H1 (cell line): Measurements from ENCODE around the gene CYBA. TPM values are rescaled to one million over a fixed set of nuclear protein-coding genes. Genes with fewer than 3 reads are reported as not detected.

Experiments
- CTCF ChIA-PET: fragments of 300-600 bp; sonication (Branson Sonifier 250); formaldehyde crosslinking; loops from one replicate; lab custom pipeline; 2021; ENCODE audit not compliant: partially characterized antibody; lab: Charles Lee
- POLR2A ChIA-PET: fragments of 300-600 bp; sonication (Branson Sonifier 250); formaldehyde crosslinking; loops from one replicate; lab custom pipeline; 2021; ENCODE audit warnings: inconsistent platforms; ENCODE audit not compliant: partially characterized antibody; lab: Charles Lee
- DNase-seq, 2 experiments: peaks; one replicate each; pipeline versions ENCODE4 v3.0.0 to v3.0.0-alpha.2; 2010 to 2022; ENCODE audit warnings: low spot score in 2 of 2, low read depth in 1 of 2, mixed read lengths in 1 of 2
- FAIRE-seq: peaks from 2 replicates; lab custom pipeline; 2011; peaks lifted over from hg19 to GRCh38; lab: Jason Lieb, UNC
- H2AFZ ChIP-seq: 2 replicates; pipeline ENCODE4 v1.8.1; 2012; ENCODE audit warnings: low read length, inconsistent platforms
- H2AK5ac ChIP-seq: 2 replicates; pipeline ENCODE4 v1.6.1; 2013; ENCODE audit warnings: low read depth, low read length
- H2BK120ac ChIP-seq: replicated peaks from 2 replicates; pipeline ENCODE3; 2013; ENCODE audit warnings: low read depth, low read length, inconsistent platforms
- H2BK12ac ChIP-seq: 2 replicates; pipeline ENCODE4 v1.6.1; 2013; ENCODE audit warnings: low read depth, low read length
- H2BK15ac ChIP-seq: 2 replicates; pipeline ENCODE4 v1.6.1; 2013; ENCODE audit warnings: low read length
- H2BK20ac ChIP-seq: 2 replicates; pipeline ENCODE4 v1.6.1; 2013; ENCODE audit warnings: low read length
- H2BK5ac ChIP-seq: 2 replicates; pipeline ENCODE4 v1.6.1; 2013; ENCODE audit warnings: low read depth, low read length
- H3K14ac ChIP-seq: 2 replicates; pipeline ENCODE4 v1.6.1; 2013; ENCODE audit warnings: inconsistent platforms; ENCODE audit not compliant: insufficient read length
- H3K18ac ChIP-seq: 2 replicates; pipeline ENCODE4 v1.6.1; 2013; ENCODE audit warnings: low read length; ENCODE audit errors: extremely low read depth
- H3K23ac ChIP-seq: 2 replicates; pipeline ENCODE4 v1.6.1; 2013; ENCODE audit warnings: inconsistent platforms; ENCODE audit not compliant: insufficient read length
- H3K23me2 ChIP-seq: 2 replicates; pipeline ENCODE4 v1.6.1; 2013; ENCODE audit warnings: low read depth, low read length
- H3K27ac ChIP-seq: 2 replicates; pipeline ENCODE4 v1.6.1; 2011; ENCODE audit warnings: low read depth, low read length, inconsistent platforms
- H3K27me3 ChIP-seq, 4 experiments: replicated peaks in 1 of 4; 1 replicate in 1 of 4; 2 replicates in 3 of 4; pipeline versions ENCODE4 v1.6.1 to v1.8.1; 2011 to 2013; ENCODE audit warnings: low read length in 3 of 4, mild to moderate bottlenecking in 3 of 4, inconsistent platforms in 2 of 4, mixed read lengths in 2 of 4, moderate library complexity in 1 of 4; ENCODE audit not compliant: control insufficient read depth in 3 of 4, insufficient read depth in 3 of 4; ENCODE audit errors: extremely low read depth in 1 of 4
- H3K36me3 ChIP-seq, 4 experiments: 2 replicates each; pipeline versions ENCODE4 v1.6.1 to v1.8.1; 2011 to 2013; ENCODE audit warnings: mild to moderate bottlenecking in 4 of 4, low read length in 3 of 4, moderate library complexity in 2 of 4, control low read depth in 1 of 4, inconsistent platforms in 1 of 4; ENCODE audit not compliant: insufficient read depth in 4 of 4, control insufficient read depth in 2 of 4
- H3K4ac ChIP-seq: replicated peaks from 2 replicates; pipeline ENCODE3; 2013; ENCODE audit warnings: low read length, low read depth, mixed read lengths, inconsistent platforms; ENCODE audit not compliant: insufficient read length
- H3K4me1 ChIP-seq, 4 experiments: replicated peaks in 1 of 4; 1 replicate in 1 of 4; 2 replicates in 3 of 4; pipeline versions ENCODE4 v1.6.1 to v1.8.1; 2011 to 2013; ENCODE audit warnings: low read length in 3 of 4, inconsistent platforms in 2 of 4, mixed read lengths in 1 of 4; ENCODE audit not compliant: insufficient read depth in 4 of 4, control insufficient read depth in 3 of 4
- H3K4me2 ChIP-seq, 2 experiments: 2 replicates each; pipeline versions ENCODE4 v1.6.1 to v1.8.1; 2011 to 2013; ENCODE audit warnings: low read depth in 2 of 2, low read length in 2 of 2, control low read depth in 1 of 2, inconsistent platforms in 1 of 2, mild to moderate bottlenecking in 1 of 2; ENCODE audit not compliant: insufficient read depth in 1 of 2
- H3K4me3 ChIP-seq, 4 experiments: fragments of 200-600, 300-600 bp in 1 of 4; sonication (generic), shearing (Covaris generic), sonication (Bioruptor Twin) in 1 of 4; 2 replicates each; pipeline versions ENCODE4 v1.5.1 to v1.8.1; 2011 to 2016; ENCODE audit warnings: low read length in 4 of 4, low read depth in 3 of 4, control low read depth in 2 of 4, inconsistent platforms in 2 of 4, mild to moderate bottlenecking in 2 of 4, mixed read lengths in 1 of 4, moderate library complexity in 1 of 4; ENCODE audit not compliant: insufficient read depth in 2 of 4; ENCODE audit errors: extremely low read depth in 1 of 4
- H3K56ac ChIP-seq: replicated peaks from 2 replicates; pipeline ENCODE3; 2013; ENCODE audit warnings: low read depth, mild to moderate bottlenecking, mixed read lengths, low read length, inconsistent platforms; ENCODE audit not compliant: insufficient read length
- H3K79me1 ChIP-seq: 2 replicates; pipeline ENCODE4 v1.6.1; 2013; ENCODE audit warnings: low read depth, low read length, control low read depth
- H3K79me2 ChIP-seq, 2 experiments: 2 replicates each; pipeline versions ENCODE4 v1.6.1 to v1.8.1; 2012 to 2013; ENCODE audit warnings: low read length in 2 of 2, mild to moderate bottlenecking in 2 of 2, inconsistent platforms in 1 of 2; ENCODE audit not compliant: insufficient read depth in 2 of 2, control insufficient read depth in 1 of 2
- H3K9ac ChIP-seq, 4 experiments: replicated peaks in 1 of 4; 1 replicate in 1 of 4; 2 replicates in 3 of 4; pipeline versions ENCODE4 v1.6.1 to v1.8.1; 2011 to 2013; ENCODE audit warnings: low read depth in 3 of 4, low read length in 3 of 4, control low read depth in 2 of 4, mild to moderate bottlenecking in 2 of 4, moderate library complexity in 2 of 4, inconsistent platforms in 1 of 4; ENCODE audit errors: extremely low read depth in 1 of 4
- H3K9me3 ChIP-seq, 2 experiments: 2 replicates each; pipeline versions ENCODE4 v1.6.1 to v1.8.1; 2012 to 2013; ENCODE audit warnings: mild to moderate bottlenecking in 2 of 2, moderate library complexity in 2 of 2, control low read depth in 1 of 2, inconsistent platforms in 1 of 2, low read depth in 1 of 2, low read length in 1 of 2, mixed read lengths in 1 of 2; ENCODE audit not compliant: insufficient read depth in 2 of 2
- H4K20me1 ChIP-seq, 2 experiments: replicated peaks in 1 of 2; 2 replicates each; pipeline versions ENCODE3 to v1.8.1; 2011 to 2013; ENCODE audit warnings: inconsistent platforms in 2 of 2, low read length in 2 of 2, mild to moderate bottlenecking in 1 of 2; ENCODE audit not compliant: insufficient read depth in 2 of 2, control insufficient read depth in 1 of 2
- H4K5ac ChIP-seq: 2 replicates; pipeline ENCODE4 v1.6.1; 2013; ENCODE audit warnings: low read length, low read depth, mixed read lengths, inconsistent platforms; ENCODE audit not compliant: insufficient read length
- H4K8ac ChIP-seq: 2 replicates; pipeline ENCODE4 v1.8.0; 2013; ENCODE audit warnings: mild to moderate bottlenecking, moderate library complexity, low read length, inconsistent platforms; ENCODE audit not compliant: insufficient read depth; ENCODE audit errors: extremely low read depth
- H4K91ac ChIP-seq: replicated peaks from 2 replicates; pipeline ENCODE3; 2013; ENCODE audit warnings: low read length, mixed read lengths, inconsistent platforms; ENCODE audit not compliant: insufficient read length
- BCL11A ChIP-seq, 2 experiments: IDR thresholded peaks; one replicate each; pipeline ENCODE4 v1.6.1; 2011; ENCODE audit warnings: low read depth in 2 of 2, low read length in 2 of 2, mild to moderate bottlenecking in 2 of 2
- EP300 ChIP-seq, 2 experiments: IDR thresholded peaks; 1 replicate in 1 of 2; 2 replicates in 1 of 2; pipeline ENCODE4 v1.6.1; 2011 to 2012; ENCODE audit warnings: low read depth in 2 of 2, low read length in 2 of 2, mild to moderate bottlenecking in 2 of 2, borderline replicate concordance in 1 of 2, inconsistent platforms in 1 of 2, moderate library complexity in 1 of 2
- EZH2 ChIP-seq: fragments of 200-600 bp; sonication (generic); IDR thresholded peaks from 2 replicates; pipeline ENCODE4 v1.7.1; 2012; ENCODE audit warnings: low read depth, mild to moderate bottlenecking, moderate library complexity, low read length, inconsistent platforms; ENCODE audit not compliant: severe bottlenecking
- NRF1 ChIP-seq: IDR thresholded peaks from 2 replicates; pipeline ENCODE4 v1.6.1; 2011; ENCODE audit warnings: mild to moderate bottlenecking, low read depth, low read length, improper control_type of control experiment
- POLR2A ChIP-seq, 2 experiments: IDR thresholded peaks; 1 replicate in 1 of 2; 2 replicates in 1 of 2; pipeline ENCODE4 v1.6.1; 2011; ENCODE audit warnings: low read depth in 2 of 2, low read length in 2 of 2, mild to moderate bottlenecking in 2 of 2; ENCODE audit errors: control extremely low read depth in 1 of 2
- POLR2AphosphoS5 ChIP-seq: IDR thresholded peaks from 2 replicates; pipeline ENCODE4 v1.6.1; 2011; ENCODE audit warnings: low read depth, low read length
- RXRA ChIP-seq: IDR thresholded peaks from 2 replicates; pipeline ENCODE4 v1.6.1; 2011; ENCODE audit warnings: low read depth, mild to moderate bottlenecking, low read length, moderate library complexity; ENCODE audit not compliant: insufficient read depth
- SIN3A ChIP-seq, 2 experiments: IDR thresholded peaks in 1 of 2; conservative IDR thresholded peaks in 1 of 2; 2 replicates each; pipeline ENCODE4 v1.6.1; 2011 to 2012; ENCODE audit warnings: low read length in 2 of 2, improper control_type of control experiment in 1 of 2, low read depth in 1 of 2, mild to moderate bottlenecking in 1 of 2
- SIX5 ChIP-seq: IDR thresholded peaks from 2 replicates; pipeline ENCODE4 v1.6.1; 2011; ENCODE audit warnings: mild to moderate bottlenecking, low read depth, low read length
- SP2 ChIP-seq: IDR thresholded peaks from 2 replicates; pipeline ENCODE4 v1.6.1; 2012; ENCODE audit warnings: mild to moderate bottlenecking, low read length, inconsistent platforms
- SP4 ChIP-seq: IDR thresholded peaks from 2 replicates; pipeline ENCODE4 v1.6.1; 2012; ENCODE audit warnings: low read length, inconsistent platforms
- TAF7 ChIP-seq: optimal IDR thresholded peaks from 2 replicates; pipeline ENCODE3; 2011; ENCODE audit warnings: low read depth, mild to moderate bottlenecking, inconsistent platforms, low read length, moderate library complexity, borderline replicate concordance
- TEAD4 ChIP-seq: IDR thresholded peaks from 2 replicates; pipeline ENCODE4 v1.6.1; 2012; ENCODE audit warnings: low read depth, low read length, inconsistent platforms, mixed read lengths
- WGBS, 2 experiments: shearing (Covaris generic) in 1 of 2; methylation state at CpG; one replicate each; pipeline versions ENCODE4 v1.1.6 to v1.1.7; 2013 to 2015; ENCODE audit warnings: low lambda C conversion rate in 2 of 2, mixed read lengths in 2 of 2, inconsistent platforms in 1 of 2, low coverage in 1 of 2, missing lambda C conversion rate in 1 of 2; ENCODE audit not compliant: insufficient replicate concordance in 2 of 2, insufficient coverage in 1 of 2, insufficient read length in 1 of 2; ENCODE audit errors: extremely low coverage in 1 of 2, missing lambda C conversion rate in 1 of 2; 5-methylcytosine and 5-hydroxymethylcytosine counted together
- polyA plus RNA-seq, 7 experiments: library from polyadenylated mRNA; depleted of rRNA in 3 of 7; stranded (reverse) in 5 of 7; unstranded in 2 of 7; fragments of >200 nt in 5 of 7; fragments of 200-250 nt in 2 of 7; gene quantifications; 1 replicate in 5 of 7; 2 replicates in 1 of 7; 4 replicates in 1 of 7; pipeline versions ENCODE4 v1.2.1 to v1.2.3, GENCODE V29; 2011 to 2013; ENCODE audit warnings: missing spikeins in 2 of 7, mixed read lengths in 2 of 7
- total RNA-seq: library from RNA; stranded (reverse); fragmentation: NEBNext Ultra II Directional; extraction: Animal tissue kit (Norgen Biotek cat#: 25700); gene quantifications from 2 replicates; pipeline ENCODE4 v1.2.1, GENCODE V29; 2021
- TF ChIP-seq, protein P1 (sequence below): IDR thresholded peaks from 2 replicates; pipeline ENCODE4 v1.6.1; 2011; ENCODE audit warnings: low read length, improper control_type of control experiment

Gene CYBA
- total and polyA plus RNA-seq, 2 of the 8 experiments (the other 6 are each of a cell fraction or from before 2014, with no cell fraction given): 136 to 254 TPM

DNA sequence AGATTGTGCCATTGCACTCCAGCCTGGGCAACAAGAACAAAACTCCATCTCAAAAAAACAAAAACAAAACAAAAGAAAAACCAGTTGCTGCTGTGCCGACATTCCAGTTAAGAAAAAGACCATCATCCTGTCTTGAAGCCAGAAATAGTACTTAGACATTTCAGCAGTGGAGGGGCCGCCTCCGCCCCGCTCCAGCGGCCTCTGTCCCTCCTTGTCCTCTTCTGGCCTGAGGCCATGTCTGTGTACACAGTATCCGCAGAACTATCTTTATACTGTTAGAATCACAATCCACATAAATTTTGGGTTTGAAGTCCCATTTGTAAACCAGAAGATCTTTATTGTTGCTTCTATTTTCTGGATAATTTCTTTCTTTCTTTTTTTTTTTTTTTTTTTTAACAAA lies 55.8 kb downstream of the CYBA start:
- H3K56ac ChIP-seq: no peak overlapping the region
- H3K23me2 ChIP-seq: no peaks in the 10 kb centered on the region
- DNase-seq: no peak
- ChIA-PET POLR2A (no interaction called here), CTCF (interaction anchor here (0.9 to 1.2 kb wide), 3 partner anchors 9 to 78 kb away, joined by 3 to 4 read pairs (median 3); no protein-coding TSS in a partner anchor)
- H4K20me1 ChIP-seq: peaks cover 3 to 15% of the 10 kb centered on the region in 2 experiments
- no peak overlapping the region for H4K5ac ChIP-seq
- no peak overlapping the region for H2AK5ac ChIP-seq
- H4K8ac ChIP-seq: no peak overlapping the region
- no peak overlapping the region for H3K18ac ChIP-seq
- no peak overlapping the region for H4K91ac ChIP-seq
- H3K9me3 ChIP-seq: no peaks in the 10 kb centered on the region
- H3K79me1 ChIP-seq: no peaks in the 10 kb centered on the region
- H3K4me3 ChIP-seq: no peak overlapping the region
- H3K4me2 ChIP-seq: no peak overlapping the region
- H3K14ac ChIP-seq: no peak overlapping the region
- no peak overlapping the region for H3K4ac ChIP-seq
- H3K27ac ChIP-seq: no peak overlapping the region
- H2AFZ ChIP-seq: no peak overlapping the region
- no peak overlapping the region; a peak in 1 of 7 replicates for H3K9ac ChIP-seq
- no peak overlapping the region for H2BK20ac ChIP-seq
- 92% methylated on average over 6 of the region's 6 CpGs; no CpG with 5 or more reads in 1 of the 2 experiments for WGBS, 2 experiments
- H2BK15ac ChIP-seq: no peak overlapping the region
- H3K23ac ChIP-seq: no peak overlapping the region
- FAIRE-seq: no peak
- H3K79me2 ChIP-seq: peaks cover 0 to 23% of the 10 kb centered on the region in 2 experiments; a peak in 2 of 4 replicates
- H3K36me3 ChIP-seq: peaks cover 11 to 28% (median 22%) of the 10 kb centered on the region in 4 experiments
- H2BK120ac ChIP-seq: no peak overlapping the region
- H2BK12ac ChIP-seq: no peak overlapping the region
- no peaks in the 10 kb centered on the region; a peak in 2 of 7 replicates for H3K4me1 ChIP-seq
- no peak overlapping the region for H2BK5ac ChIP-seq
- no peaks in the 10 kb centered on the region for H3K27me3 ChIP-seq
- TF ChIP-seq POLR2AphosphoS5: no peak
- no peak for TF ChIP-seq SP2
- TF ChIP-seq, protein P1, sequence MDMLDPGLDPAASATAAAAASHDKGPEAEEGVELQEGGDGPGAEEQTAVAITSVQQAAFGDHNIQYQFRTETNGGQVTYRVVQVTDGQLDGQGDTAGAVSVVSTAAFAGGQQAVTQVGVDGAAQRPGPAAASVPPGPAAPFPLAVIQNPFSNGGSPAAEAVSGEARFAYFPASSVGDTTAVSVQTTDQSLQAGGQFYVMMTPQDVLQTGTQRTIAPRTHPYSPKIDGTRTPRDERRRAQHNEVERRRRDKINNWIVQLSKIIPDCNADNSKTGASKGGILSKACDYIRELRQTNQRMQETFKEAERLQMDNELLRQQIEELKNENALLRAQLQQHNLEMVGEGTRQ: no peak
- no peak for TF ChIP-seq TAF7
- TF ChIP-seq SIX5: no peak
- no peak for TF ChIP-seq TEAD4
- TF ChIP-seq SP4: no peak
- no peak for TF ChIP-seq EP300 (IDR thresholded peaks at IDR 0.05; ENCODE audit: borderline replicate concordance in 1 of 2, low read depth in 2 of 2, low read length in 2 of 2)
- no peak for TF ChIP-seq NRF1
- no peak for TF ChIP-seq POLR2A (IDR thresholded peaks at IDR 0.05; ENCODE audit: control extremely low read depth in 1 of 2, low read depth in 2 of 2, low read length in 2 of 2)
- no peak for TF ChIP-seq EZH2
- TF ChIP-seq BCL11A (IDR thresholded peaks at IDR 0.05; ENCODE audit: low read depth in 2 of 2, low read length in 2 of 2): no peak
- TF ChIP-seq RXRA: no peak
- TF ChIP-seq SIN3A (conservative IDR thresholded peaks at IDR 0.05 in 1 of 2, IDR thresholded peaks at IDR 0.05 in 1 of 2; ENCODE audit: low read depth in 1 of 2, low read length in 2 of 2): no peak
